NCI-H226 (cell line): ENCODE data around the gene TMEM87B.

Experiments
- DNase-seq: peaks from one replicate; pipeline ENCODE4 v3.0.0-alpha.2; 2015

TMEM87B gene

GRCh38 chr2:112054847-112055729 is at the start of gene TMEM87B:
Gene TMEM87B, plus strand, starts transcription at chr2:112055269. Its CDS starts 323 bp downstream, at chr2:112055592.
- peak; percentile 95 for DNase-seq

DNA sequence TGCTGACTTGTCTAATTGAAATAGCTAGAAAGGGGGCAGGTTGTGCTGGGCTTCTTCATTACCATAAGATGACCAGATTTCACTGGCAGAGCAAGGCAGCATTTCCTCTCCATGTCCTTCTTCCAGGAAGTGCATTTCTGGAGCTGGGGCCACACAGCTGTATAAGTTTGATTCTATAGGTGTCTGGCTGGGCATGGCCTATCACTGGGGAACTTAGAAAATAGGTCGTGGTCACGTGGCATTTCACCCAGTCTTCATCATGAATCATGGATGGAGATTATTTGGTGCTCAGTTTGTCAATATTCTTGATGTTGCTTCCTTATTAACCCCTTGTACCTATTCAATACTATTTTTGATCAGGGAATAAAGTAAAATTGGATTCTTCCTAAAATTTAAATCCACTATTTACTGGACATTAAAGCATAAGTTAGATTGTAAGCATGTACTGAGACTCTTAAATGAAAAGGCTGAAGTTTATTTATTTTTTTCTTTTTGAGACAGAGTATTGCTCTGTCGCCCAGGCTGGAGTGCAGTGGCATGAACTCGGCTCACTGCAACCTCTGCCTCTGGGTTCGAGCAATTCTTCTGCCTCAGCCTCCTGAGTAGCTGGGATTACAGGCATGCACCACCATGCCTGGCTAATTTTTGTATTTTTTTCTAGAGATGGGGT is 49.5 kb upstream of the TMEM87B start:
- DNase-seq, result no peak

DNA sequence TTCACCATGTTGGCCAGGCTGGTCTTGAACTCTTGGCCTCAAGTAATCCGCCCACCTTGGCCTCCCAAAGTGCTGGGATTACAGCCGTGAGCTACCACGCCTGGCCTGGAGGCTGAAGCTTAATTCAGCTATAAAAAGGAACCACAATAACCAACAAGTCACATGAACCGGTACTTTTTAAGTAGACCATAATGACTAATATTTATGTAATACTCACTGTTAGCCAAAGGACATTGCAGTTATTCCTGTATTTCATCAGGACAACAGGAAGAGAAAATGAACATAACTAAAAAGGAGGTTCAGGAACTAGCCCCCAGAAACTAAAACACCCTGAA is 49.0 kb upstream of the TMEM87B start:
- peak; percentile 16 for DNase-seq

GRCh38 chr2:112007493-112007892 is 47.6 kb upstream of the TMEM87B start:
- DNase-seq, result no peak

DNA sequence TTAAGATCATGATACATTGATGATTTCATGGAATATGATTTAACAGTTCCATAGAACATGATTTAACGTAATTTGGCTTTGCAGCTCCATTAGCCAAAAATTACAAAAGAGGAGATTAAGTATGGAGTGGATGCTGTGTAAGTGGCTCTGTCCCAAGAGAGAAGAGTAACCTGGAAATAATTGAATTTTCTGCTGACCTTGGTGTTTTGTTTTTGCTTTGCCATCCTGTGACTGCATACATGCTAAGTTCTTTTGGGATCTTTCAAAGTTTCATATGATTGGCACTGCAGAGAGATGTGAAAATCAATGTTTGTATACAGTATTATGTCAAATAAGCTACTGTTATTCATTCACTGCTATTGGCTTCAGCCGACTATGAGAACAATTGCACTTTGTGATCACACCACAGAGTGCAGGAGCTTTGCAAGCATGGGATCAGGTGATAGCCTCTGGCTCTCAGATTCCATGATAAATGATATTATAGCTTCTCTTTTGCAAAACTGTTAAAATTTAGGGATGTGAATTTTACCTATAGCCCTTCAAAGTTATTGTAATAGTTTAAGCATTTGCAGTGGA is 46.1 kb upstream of the TMEM87B start:
- DNase-seq, result no peak

- DNase-seq, result no peak
Measured at GRCh38 chr2:112010751-112011150, 44.3 kb upstream of the TMEM87B start.

DNA sequence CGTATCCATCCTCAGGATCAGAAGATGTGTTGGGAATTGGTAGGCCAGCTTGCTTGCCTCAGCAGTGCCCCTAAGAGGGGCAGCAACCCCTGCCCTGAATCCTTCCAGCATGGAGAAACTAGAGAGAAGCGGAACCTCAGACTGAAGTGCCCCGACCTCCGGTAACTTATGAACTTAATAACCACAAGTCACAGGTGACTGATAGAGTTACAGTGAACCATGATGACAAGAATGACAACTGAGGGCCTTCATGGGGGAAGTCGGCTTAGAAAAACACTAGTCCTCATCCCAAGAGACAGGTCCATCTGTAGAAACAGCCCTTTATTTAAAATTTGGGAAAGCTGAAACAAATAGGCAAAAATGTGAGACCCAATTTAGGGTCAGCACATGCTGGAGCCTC is 42.5 kb upstream of the TMEM87B start:
- no peak for DNase-seq

DNA sequence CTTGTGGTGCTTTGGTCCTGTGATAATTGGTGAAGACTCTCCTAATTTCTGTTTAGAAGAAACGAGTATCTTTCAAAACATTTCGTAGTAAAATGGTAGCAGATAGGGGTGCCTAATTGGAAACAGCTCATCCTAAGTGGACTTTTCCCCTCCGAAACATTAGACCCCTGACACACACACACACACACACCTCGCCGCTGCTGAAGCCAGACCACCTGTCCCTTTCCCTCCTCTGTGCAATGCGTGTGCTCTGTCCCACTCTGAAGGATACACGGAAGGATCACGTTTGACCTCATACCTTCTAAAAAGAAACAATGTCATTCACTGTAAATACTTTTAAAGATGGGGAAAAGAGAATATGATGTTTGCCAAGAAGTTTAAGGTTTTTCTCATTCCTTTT is 36.2 kb upstream of the TMEM87B start:
- no peak for DNase-seq

DNA sequence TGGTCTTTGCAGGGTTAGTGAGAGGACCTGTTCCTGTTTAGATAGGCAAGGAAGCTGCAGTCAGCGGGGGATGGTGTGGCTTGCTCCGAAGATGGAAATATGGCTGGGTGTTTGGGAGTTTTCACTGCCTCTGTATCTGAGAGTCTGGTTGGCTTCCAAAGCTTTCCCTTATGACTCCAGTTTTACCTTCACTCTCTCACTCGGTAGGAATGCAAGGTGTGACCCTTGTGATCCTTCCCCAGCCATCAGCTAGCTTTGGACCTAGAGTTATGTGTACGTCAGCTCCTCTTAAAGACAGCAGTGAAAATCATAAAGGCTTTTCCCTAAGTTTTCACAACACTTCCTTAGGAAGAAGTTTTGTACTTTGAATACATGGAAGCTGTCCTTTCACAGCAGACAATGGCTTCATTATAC is 35.5 kb upstream of the TMEM87B start:
- no peak for DNase-seq

- DNase-seq, result no peak
Measured at GRCh38 chr2:112020561-112020960, 34.5 kb upstream of the TMEM87B start.

- DNase-seq, result no peak
Measured at GRCh38 chr2:112021290-112021689, 33.8 kb upstream of the TMEM87B start.

DNA sequence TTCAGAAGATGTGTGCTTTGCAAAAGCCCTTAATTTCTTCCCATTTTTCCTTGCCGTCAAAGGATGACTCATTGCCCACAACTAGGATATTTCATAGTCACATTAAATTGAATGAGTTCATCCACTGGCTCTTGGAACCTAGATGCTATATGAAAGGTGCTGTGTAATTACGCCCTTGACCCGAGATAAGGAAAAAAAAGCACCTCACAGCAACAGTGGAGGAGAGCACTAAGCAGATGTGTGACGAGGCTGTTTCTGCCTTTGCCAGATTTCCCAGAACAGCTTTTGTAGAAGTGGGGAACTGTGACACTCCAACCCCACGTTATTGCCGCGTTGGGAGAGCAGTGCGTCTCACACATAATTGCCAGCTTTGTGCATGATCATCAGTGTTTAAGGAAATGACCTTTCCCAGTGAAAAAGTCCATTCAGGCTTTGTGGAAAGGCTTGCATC is 33.3 kb upstream of the TMEM87B start:
- peak; percentile 72 for DNase-seq

DNA sequence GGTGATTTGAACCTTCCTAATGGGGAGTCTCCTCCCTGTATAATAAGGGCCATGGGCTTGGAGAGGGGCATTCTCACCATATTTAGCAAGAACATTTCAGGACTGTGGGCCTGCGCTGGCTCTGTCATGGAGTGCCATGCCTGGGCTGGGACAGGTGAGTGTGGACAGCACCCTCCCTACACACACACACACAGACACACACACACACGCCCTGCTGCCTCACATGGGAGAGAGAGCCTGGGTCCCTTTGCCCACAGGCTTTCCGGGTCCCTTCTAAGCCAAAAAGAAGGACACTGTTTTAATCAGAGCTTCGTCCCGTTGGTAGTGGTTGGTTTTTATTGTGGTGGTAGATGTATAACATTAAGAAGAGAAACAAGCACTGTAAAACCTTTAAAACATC is 31.4 kb upstream of the TMEM87B start:
- no peak for DNase-seq

- no peak for DNase-seq
Measured at GRCh38 chr2:112024231-112024630, 30.8 kb upstream of the TMEM87B start.

GRCh38 chr2:112024896-112025491 is 30.1 kb upstream of the TMEM87B start:
- no peak for DNase-seq

GRCh38 chr2:112026509-112026908 is 28.6 kb upstream of the TMEM87B start:
- no peak for DNase-seq

DNA sequence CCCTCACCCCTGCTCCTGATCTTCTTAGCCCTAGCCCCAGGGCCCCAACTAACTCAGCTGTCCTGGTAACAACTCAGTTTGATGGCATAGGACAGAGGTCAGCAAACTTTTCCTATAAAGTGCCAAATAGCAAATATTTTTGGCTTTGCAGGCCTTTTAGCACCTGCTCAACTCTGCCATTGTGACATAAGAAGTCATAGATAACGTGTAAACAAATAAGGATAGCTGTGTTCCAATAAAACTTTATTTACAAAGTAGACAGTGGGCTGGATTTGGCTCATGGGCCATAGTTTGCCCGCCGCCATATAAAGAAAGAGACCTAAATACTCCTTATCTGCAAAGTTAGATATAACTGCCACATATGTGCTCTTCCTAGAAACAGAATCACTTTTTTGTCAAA is 27.3 kb upstream of the TMEM87B start:
- DNase-seq, result no peak

- peak; percentile 49 for DNase-seq
Measured at GRCh38 chr2:112029164-112029563, 25.9 kb upstream of the TMEM87B start.

DNA sequence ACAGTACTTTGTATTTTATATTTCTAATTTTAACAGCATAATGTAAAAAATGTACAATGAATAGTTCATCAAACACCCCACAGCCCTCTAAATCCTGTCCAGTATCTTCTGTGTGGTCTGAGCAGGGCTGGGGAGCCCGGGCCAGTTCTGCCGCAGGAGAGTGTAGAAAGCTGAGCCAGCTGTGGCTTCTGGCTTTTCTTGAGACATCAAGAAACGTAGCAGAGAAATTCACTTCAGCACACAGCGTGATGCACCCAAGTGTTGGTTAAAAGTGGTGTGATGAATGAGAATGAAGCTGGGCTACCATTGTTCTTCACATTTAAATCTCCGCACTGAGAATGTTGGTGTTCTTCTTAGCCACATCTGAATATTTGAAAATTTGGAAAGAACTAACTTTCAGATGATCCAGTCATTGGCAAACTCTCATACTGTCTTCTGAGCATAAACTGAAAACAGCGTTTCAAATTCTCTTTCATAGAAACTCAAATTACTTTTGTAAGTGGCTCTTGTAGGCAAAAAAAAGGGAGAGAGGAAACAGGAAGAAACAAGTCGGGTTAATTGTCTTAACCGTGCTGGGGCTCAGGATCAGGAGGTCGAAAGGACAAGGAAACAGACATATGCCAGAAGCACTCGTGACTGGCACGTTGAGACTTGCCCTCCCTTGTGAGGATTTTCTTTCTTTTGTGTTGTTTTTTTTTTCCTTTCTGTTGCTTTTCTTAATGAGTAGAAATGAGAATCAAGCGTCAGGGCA is 23.4 kb upstream of the TMEM87B start:
- no peak for DNase-seq

GRCh38 chr2:112032224-112032586 is 22.9 kb upstream of the TMEM87B start:
- DNase-seq, result no peak

DNA sequence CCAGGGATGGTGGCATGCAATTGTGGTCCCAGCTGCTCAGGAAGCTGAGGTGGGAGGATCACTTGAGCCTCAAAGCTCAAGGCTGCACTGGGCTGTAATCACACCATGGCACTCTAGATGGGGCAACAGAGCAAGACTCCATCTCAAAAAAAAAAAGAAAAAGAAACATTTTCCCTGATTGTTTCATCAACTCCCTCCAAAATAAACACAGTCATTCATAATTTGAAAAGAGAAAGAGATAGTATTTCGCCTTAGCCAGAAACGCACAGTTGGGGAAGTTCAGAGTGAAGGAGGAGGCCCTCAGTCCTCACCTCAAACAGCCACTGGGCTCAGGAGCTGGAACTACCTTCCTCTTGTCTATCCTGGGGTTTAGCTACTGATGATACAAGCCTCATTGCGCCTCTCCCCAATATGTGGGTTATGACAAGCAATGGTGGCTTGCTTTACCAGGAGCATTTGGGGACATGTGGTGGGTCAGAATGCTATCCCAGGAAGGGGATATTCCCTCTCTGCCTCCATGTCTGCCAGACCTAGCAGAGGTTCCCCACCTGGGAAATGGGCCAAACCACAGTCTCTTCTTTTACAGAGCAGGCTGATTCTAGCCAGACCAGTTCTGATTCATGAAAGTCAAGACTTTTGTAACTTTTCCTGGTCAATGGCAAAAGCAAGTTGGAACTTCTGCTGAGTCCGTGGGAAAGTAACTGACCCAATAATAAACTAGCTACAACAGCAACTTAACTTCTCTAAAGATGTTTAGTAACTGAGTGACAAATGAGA is 22.2 kb upstream of the TMEM87B start:
- peak; percentile 87 for DNase-seq

DNA sequence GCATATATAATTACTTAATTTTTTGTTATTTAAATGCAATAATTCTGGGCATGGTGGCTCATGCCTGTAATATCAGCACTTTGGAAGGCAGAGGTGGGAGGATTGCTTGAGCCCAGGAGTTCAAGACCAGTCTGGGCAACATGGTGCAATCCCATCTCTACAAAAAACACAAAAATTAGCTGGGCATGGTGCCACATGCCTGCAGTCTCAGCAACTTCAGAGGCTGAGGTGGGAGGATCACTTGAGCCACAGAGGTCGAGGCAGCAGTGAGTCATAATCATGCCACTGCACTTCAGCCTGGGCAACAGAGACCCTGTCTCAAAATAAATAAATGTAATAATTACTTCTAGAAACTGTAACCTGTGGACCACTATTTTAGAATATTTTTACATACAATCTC is 21.5 kb upstream of the TMEM87B start:
- peak; percentile 93 for DNase-seq
